IMR-90 (cell line): Measurements from ENCODE around the gene BAZ2A. TPM values are rescaled to one million over a fixed set of nuclear protein-coding genes. Genes with fewer than 3 reads are reported as not detected.

ENCODE experiments used
- ATAC-seq: fragments of 200-7000 bp; cut with Tn5 transposase; 2 replicates; pipeline ENCODE4 v1.9.1; 2020; ENCODE audit warnings: low read depth, mild to moderate bottlenecking, moderate library complexity
- BruUV-seq: library from RNA; stranded (reverse); fragments of 400-500 nt; replicated peaks from 2 replicates; lab custom pipeline; 2021; lab: Mats Ljungman, UMichigan
- CTCF ChIA-PET: fragments of 300-600 bp; formaldehyde crosslinking; extraction: SDS; loops from one replicate; lab custom pipeline; 2021; ENCODE audit warnings: antibody characterized with exemption; lab: Yijun Ruan, JAX
- POLR2A ChIA-PET: fragments of 300-600 bp; sonication (Branson Sonifier 250); formaldehyde crosslinking; loops from one replicate; lab custom pipeline; 2022; ENCODE audit warnings: antibody characterized with exemption; ENCODE audit not compliant: unreplicated experiment; lab: Charles Lee
- DNase-seq: peaks from one replicate; pipeline ENCODE4 v3.0.0; 2013
- H2AFZ ChIP-seq: replicated peaks from 2 replicates; pipeline ENCODE3; 2013; ENCODE audit warnings: low read length, mild to moderate bottlenecking; ENCODE audit not compliant: poor library complexity
- H2AK5ac ChIP-seq: 2 replicates; pipeline ENCODE4 v1.6.1; 2013; ENCODE audit warnings: low read depth, low read length, inconsistent platforms
- H2AK9ac ChIP-seq: replicated peaks from 2 replicates; pipeline ENCODE3; 2013; ENCODE audit warnings: mild to moderate bottlenecking, low read depth, low read length, moderate library complexity; ENCODE audit not compliant: poor library complexity
- H2BK120ac ChIP-seq: 2 replicates; pipeline ENCODE4 v1.6.1; 2013; ENCODE audit warnings: low read depth, low read length, inconsistent platforms
- H2BK15ac ChIP-seq: 3 replicates; pipeline ENCODE4 v1.6.1; 2013; ENCODE audit warnings: low read depth, low read length, inconsistent platforms
- H2BK20ac ChIP-seq: 2 replicates; pipeline ENCODE4 v1.6.1; 2013; ENCODE audit warnings: low read depth, mild to moderate bottlenecking, inconsistent platforms, low read length, moderate library complexity
- H2BK5ac ChIP-seq: 2 replicates; pipeline ENCODE4 v1.6.1; 2013; ENCODE audit warnings: mild to moderate bottlenecking, low read depth, low read length, inconsistent platforms; ENCODE audit not compliant: poor library complexity, severe bottlenecking
- H3K14ac ChIP-seq: replicated peaks from 2 replicates; pipeline ENCODE4 v1.6.1; 2013; ENCODE audit warnings: low read depth, low read length, inconsistent platforms
- H3K18ac ChIP-seq: 2 replicates; pipeline ENCODE4 v1.6.1; 2013; ENCODE audit warnings: low read depth, low read length, control low read depth
- H3K23ac ChIP-seq: 2 replicates; pipeline ENCODE4 v1.6.1; 2013; ENCODE audit warnings: low read depth, low read length, inconsistent platforms
- H3K27ac ChIP-seq: 2 replicates; pipeline ENCODE4 v1.5.1; 2013; ENCODE audit warnings: mild to moderate bottlenecking, control low read depth, low read length; ENCODE audit not compliant: insufficient read depth
- H3K27me3 ChIP-seq: 2 replicates; pipeline ENCODE4 v1.6.1; 2013; ENCODE audit warnings: low read length; ENCODE audit not compliant: control insufficient read depth, insufficient read depth
- H3K36me3 ChIP-seq: 2 replicates; pipeline ENCODE4 v1.6.1; 2013; ENCODE audit warnings: low read length, mixed read lengths; ENCODE audit not compliant: control insufficient read depth, insufficient read depth
- H3K4ac ChIP-seq: 2 replicates; pipeline ENCODE4 v1.6.1; 2013; ENCODE audit warnings: low read depth, low read length, inconsistent platforms
- H3K4me1 ChIP-seq: 2 replicates; pipeline ENCODE4 v1.6.1; 2013; ENCODE audit warnings: low read length, mixed read lengths; ENCODE audit not compliant: control insufficient read depth, insufficient read depth
- H3K4me2 ChIP-seq: 2 replicates; pipeline ENCODE4 v1.6.1; 2013; ENCODE audit warnings: low read depth, mild to moderate bottlenecking, control low read depth, low read length, moderate library complexity
- H3K4me3 ChIP-seq: 2 replicates; pipeline ENCODE4 v1.5.1; 2013; ENCODE audit warnings: low read depth, mild to moderate bottlenecking, control low read depth, low read length, moderate library complexity; ENCODE audit not compliant: insufficient read depth
- H3K56ac ChIP-seq: 2 replicates; pipeline ENCODE4 v1.6.1; 2013; ENCODE audit warnings: low read length, inconsistent platforms; ENCODE audit not compliant: insufficient read depth; ENCODE audit errors: extremely low read depth
- H3K79me1 ChIP-seq, 2 experiments: 2 replicates each; pipeline ENCODE4 v1.6.1; 2013; ENCODE audit warnings: low read length in 2 of 2, inconsistent platforms in 1 of 2, low read depth in 1 of 2
- H3K9ac ChIP-seq: 2 replicates; pipeline ENCODE4 v1.6.1; 2013; ENCODE audit warnings: low read depth, low read length, control low read depth
- H3K9me1 ChIP-seq: 2 replicates; pipeline ENCODE4 v1.6.1; 2013; ENCODE audit warnings: low read length, inconsistent platforms; ENCODE audit not compliant: insufficient read depth
- H3K9me3 ChIP-seq: 2 replicates; pipeline ENCODE4 v1.6.1; 2013; ENCODE audit warnings: low read length; ENCODE audit not compliant: control insufficient read depth, insufficient read depth
- H4K20me1 ChIP-seq: 2 replicates; pipeline ENCODE4 v1.6.1; 2013; ENCODE audit warnings: low read length, inconsistent platforms; ENCODE audit not compliant: insufficient read depth
- H4K5ac ChIP-seq: 2 replicates; pipeline ENCODE4 v1.6.1; 2013; ENCODE audit warnings: mild to moderate bottlenecking, low read depth, low read length, control low read depth
- H4K8ac ChIP-seq, 2 experiments: 2 replicates each; pipeline ENCODE4 v1.6.1; 2013; ENCODE audit warnings: low read depth in 2 of 2, low read length in 2 of 2, control low read depth in 1 of 2, inconsistent platforms in 1 of 2
- H4K91ac ChIP-seq: 2 replicates; pipeline ENCODE4 v1.6.1; 2013; ENCODE audit warnings: low read depth, low read length, inconsistent platforms; ENCODE audit not compliant: insufficient read depth
- BHLHE40 ChIP-seq: fragments of 150-350 bp; IDR thresholded peaks from 2 replicates; pipeline ENCODE4 v1.6.1; 2016; ENCODE audit warnings: mild to moderate bottlenecking, low read depth, low read length
- CEBPB ChIP-seq: IDR thresholded peaks from 2 replicates; pipeline ENCODE4 v1.6.1; 2012; ENCODE audit warnings: low read depth, low read length, improper control_type of control experiment
- CHD1 ChIP-seq: IDR thresholded peaks from 2 replicates; pipeline ENCODE4 v1.6.1; 2012; ENCODE audit warnings: low read depth, low read length, improper control_type of control experiment
- CTCF ChIP-seq: conservative IDR thresholded peaks from 2 replicates; pipeline ENCODE4 v1.5.1; 2012; ENCODE audit warnings: mild to moderate bottlenecking, low read depth, low read length, improper control_type of control experiment
- FOS ChIP-seq: fragments of 150-350 bp; IDR thresholded peaks from 2 replicates; pipeline ENCODE4 v1.6.1; 2016; ENCODE audit warnings: low read depth, low read length
- MAFK ChIP-seq: IDR thresholded peaks from 2 replicates; pipeline ENCODE4 v1.6.1; 2012; ENCODE audit warnings: low read depth, low read length, improper control_type of control experiment
- MAZ ChIP-seq: IDR thresholded peaks from 2 replicates; pipeline ENCODE4 v1.6.1; 2012; ENCODE audit warnings: low read depth, mild to moderate bottlenecking, low read length, improper control_type of control experiment, moderate library complexity, borderline replicate concordance
- MXI1 ChIP-seq: IDR thresholded peaks from 2 replicates; pipeline ENCODE4 v1.6.1; 2012; ENCODE audit warnings: low read depth, mild to moderate bottlenecking, low read length, moderate library complexity, borderline replicate concordance
- NFE2L2 ChIP-seq: fragments of 150-350 bp; IDR thresholded peaks from 2 replicates; pipeline ENCODE4 v1.6.1; 2016; ENCODE audit warnings: low read depth, mild to moderate bottlenecking, low read length
- POLR2A ChIP-seq: IDR thresholded peaks from 2 replicates; pipeline ENCODE4 v1.6.1; 2012; ENCODE audit warnings: mild to moderate bottlenecking, low read depth, low read length
- RAD21 ChIP-seq: IDR thresholded peaks from 2 replicates; pipeline ENCODE4 v1.6.1; 2012; ENCODE audit warnings: low read length, improper control_type of control experiment
- RCOR1 ChIP-seq: IDR thresholded peaks from 2 replicates; pipeline ENCODE4 v1.6.1; 2012; ENCODE audit warnings: mild to moderate bottlenecking, low read length, improper control_type of control experiment; ENCODE audit not compliant: insufficient replicate concordance
- RFX5 ChIP-seq: IDR thresholded peaks from 2 replicates; pipeline ENCODE4 v1.8.0; 2012; ENCODE audit warnings: low read depth, mild to moderate bottlenecking, low read length, moderate library complexity
- SMC3 ChIP-seq: fragments of 150-350 bp; IDR thresholded peaks from 2 replicates; pipeline ENCODE4 v1.6.1; 2016; ENCODE audit warnings: low read depth, mild to moderate bottlenecking, antibody characterized with exemption, low read length, moderate library complexity
- USF2 ChIP-seq: fragments of 150-350 bp; IDR thresholded peaks from 2 replicates; pipeline ENCODE4 v1.6.1; 2017; ENCODE audit warnings: mild to moderate bottlenecking, antibody characterized with exemption, low read length, low read depth
- WGBS, 2 experiments: methylation state at CpG; one replicate each; pipeline versions ENCODE4 v1.1.5 to v1.1.7; 2013; ENCODE audit warnings: missing lambda C conversion rate in 2 of 2; ENCODE audit not compliant: insufficient read length in 1 of 2; ENCODE audit errors: extremely low coverage in 2 of 2; 5-methylcytosine and 5-hydroxymethylcytosine counted together
- dilution Hi-C: fragments of 300-500 bp; cut with HindIII; formaldehyde crosslinking; loops from one replicate; pipeline ENCODE4 v1.14.3; 2018; ENCODE audit warnings: low sequenced_read_pairs; ENCODE audit not compliant: unreplicated experiment
- in situ Hi-C: fragments of 300-500 bp; cut with MboI; formaldehyde crosslinking; loops from 3 replicates; pipeline ENCODE4 v1.14.3; 2019; ENCODE audit warnings: low sequenced_read_pairs, inconsistent platforms, mixed read lengths
- intact Hi-C: fragments of 100-400 bp; cut with micrococcal nuclease; formaldehyde crosslinking; loops from 2 replicates; pipeline ENCODE4 v1.10.0; 2022
- polyA plus RNA-seq, 3 experiments: library from polyadenylated mRNA; depleted of rRNA; stranded (reverse); fragments of >200 nt; gene quantifications; 2 replicates each; pipeline ENCODE4 v1.2.3, GENCODE V29; 2012; ENCODE audit warnings: low replicate concordance in 1 of 3
- total RNA-seq: library from RNA; depleted of rRNA; stranded (reverse); fragments of >200 nt; gene quantifications from 2 replicates; pipeline ENCODE4 v1.2.3, GENCODE V29; 2012

The BAZ2A gene
- total and polyA plus RNA-seq, 2 of the 4 experiments (the other 2 are of a cell fraction): 15.4 to 42.8 TPM

- Histone ChIP-seq H3K36me3 (peaks cover 9% of the 10 kb centered on the region), H3K4me2 (peak overlapping the region; percentile 93), H4K8ac (no peak overlapping the region), H3K4me1 (peaks cover 14% of the 10 kb centered on the region), H2AFZ (peak overlapping the region; percentile 8), H3K9me3 (no peaks in the 10 kb centered on the region), H3K14ac (no peak overlapping the region), H2AK9ac (peak overlapping the region; percentile 100), H4K20me1 (peaks cover 58% of the 10 kb centered on the region), H2BK15ac (no peak overlapping the region), H3K9ac (peak overlapping the region; percentile 65), H3K18ac (no peak overlapping the region), H3K4me3 (peak overlapping the region; percentile 69), H3K56ac (no peak overlapping the region), H3K27ac (no peak overlapping the region; the same call in 1 of the 2 replicates), H3K27me3 (no peaks in the 10 kb centered on the region), H4K5ac (no peak overlapping the region), H3K23ac (0 out of 2 replicates have a peak overlapping the region, but pooled peaks have one; percentile 28), H2AK5ac (peak overlapping the region; percentile 22; the same call in 1 of the 2 replicates), H3K79me1 (peaks cover 16 to 63% of the 10 kb centered on the region in 2 experiments; a peak in 3 of 4 replicates), H4K91ac (no peak overlapping the region), H3K9me1 (peaks cover 19% of the 10 kb centered on the region), H3K4ac (no peak overlapping the region), H2BK20ac (no peak overlapping the region), H2BK5ac (no peak overlapping the region), H2BK120ac (no peak overlapping the region)
- DNase-seq (no peak), ATAC-seq (no peak)
- BruUV-seq: no TSS peak
- intact Hi-C loops (no loop called here), dilution Hi-C loops (no loop called here), in situ Hi-C loops (loop anchor here (10.0 kb wide), 1 partner anchor 371 kb away; the partner anchor contains the start of gene ZBTB39)
- CTCF ChIA-PET: no interaction called here
- POLR2A ChIA-PET: no interaction called here
- WGBS, 2 experiments: 67% methylated on average over 3 of the region's 12 CpGs; no CpG with 5 or more reads in 1 of the 2 experiments
- TF ChIP-seq USF2: no peak
- no peak for TF ChIP-seq MAFK
- no peak for TF ChIP-seq CTCF
- no peak for TF ChIP-seq RAD21
- no peak for TF ChIP-seq SMC3
- TF ChIP-seq CHD1: no peak
- TF ChIP-seq NFE2L2: no peak
- TF ChIP-seq RFX5: no peak
- TF ChIP-seq FOS: no peak
- TF ChIP-seq RCOR1: no peak
- no peak for TF ChIP-seq BHLHE40
- no peak for TF ChIP-seq POLR2A
- no peak for TF ChIP-seq MXI1
- TF ChIP-seq CEBPB: no peak
- no peak for TF ChIP-seq MAZ
Observed at GRCh38 chr12:56633468-56634241, 3.5 kb upstream of the BAZ2A start.
